ENCODE data around the gene C1QB. TPM values are rescaled to one million over a fixed set of nuclear protein-coding genes. Genes with fewer than 3 reads are reported as not detected.
A peak's percentile ranks its signal among the peaks of the same experiment; 100 is the strongest.

Gene C1QB
- total and polyA plus RNA-seq, 2 of the 4 experiments (the other 2 are of a cell fraction), result not detected

DNA sequence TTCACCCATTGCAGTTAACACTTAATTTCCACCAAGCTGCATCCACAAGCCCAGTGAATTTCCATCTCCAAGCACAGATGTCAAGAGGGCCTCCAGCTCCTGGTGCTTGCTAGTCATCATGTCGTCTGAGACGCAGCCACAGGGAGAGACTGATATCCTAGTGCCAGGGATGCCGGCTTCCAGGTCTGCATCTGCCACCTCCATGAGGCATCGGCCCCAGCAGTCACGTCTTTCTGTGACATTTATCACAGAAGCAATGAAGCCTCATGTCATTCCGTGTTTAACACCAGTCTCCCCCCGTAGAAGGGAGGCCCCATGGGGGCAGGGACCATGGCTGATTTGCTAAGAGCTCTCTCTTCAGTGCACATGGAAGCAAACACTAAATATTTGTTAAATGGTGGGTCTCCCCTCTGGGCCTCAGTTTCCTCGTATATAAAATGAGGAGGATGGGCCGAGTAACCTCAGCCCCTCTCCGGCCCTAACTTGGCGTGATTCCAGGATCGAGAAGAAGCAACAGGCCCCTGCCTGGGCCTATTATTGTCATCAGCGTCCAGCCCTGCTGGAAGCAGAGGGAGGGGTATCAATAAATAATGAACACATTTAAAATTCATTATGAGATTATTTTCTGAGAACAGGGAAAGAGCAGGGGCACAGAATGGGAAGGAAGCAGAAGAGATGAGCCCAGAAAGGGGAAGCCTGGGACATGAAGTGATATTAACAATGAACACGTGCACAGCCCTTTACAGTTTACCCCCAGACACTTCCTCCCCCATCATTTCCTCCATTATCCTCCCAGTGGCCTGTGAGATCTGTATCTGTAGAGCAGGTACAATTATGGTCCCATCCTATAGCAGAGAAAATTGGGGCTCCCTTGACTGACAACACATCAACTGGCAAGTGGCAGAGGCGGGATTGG, 837 bp upstream of the C1QB start (continued):
- no peak for TF ChIP-seq RFX5 (IDR thresholded peaks at IDR 0.05; ENCODE audit: low read depth, low read length)

DNA sequence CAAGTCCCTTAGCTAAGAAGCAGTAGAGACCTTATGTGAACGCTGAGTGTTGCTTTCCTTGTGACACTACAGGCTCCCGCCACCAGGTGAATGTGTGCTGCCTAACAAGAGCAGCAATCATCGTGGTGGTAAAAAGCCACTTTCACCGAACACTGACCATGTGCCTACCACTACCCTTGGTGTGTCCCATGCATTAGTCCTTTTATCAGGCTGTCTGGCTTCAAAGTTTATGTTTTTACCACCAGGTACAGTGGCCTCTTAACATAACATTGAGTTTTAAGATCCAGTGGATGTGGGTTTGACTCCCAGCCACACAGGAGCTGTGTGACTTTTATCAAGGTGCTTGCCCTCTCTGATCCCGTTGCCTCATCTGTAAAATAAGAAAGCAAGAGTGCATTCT, 1.7 kb downstream of the C1QB start:
- no peak overlapping the region for H3K27ac ChIP-seq (ENCODE audit: insufficient read depth, low read length)
- no peaks in the 10 kb centered on the region for H3K79me1 ChIP-seq (ENCODE audit: low read depth in 1 of 2, low read length in 2 of 2)
- no peaks in the 10 kb centered on the region for H4K20me1 ChIP-seq (ENCODE audit: insufficient read depth, low read length)
- ChIA-PET CTCF (interaction anchor here (1.4 kb wide), 1 partner anchor 235 kb away, joined by 4 read pairs; no protein-coding TSS in a partner anchor), POLR2A (ENCODE audit: unreplicated experiment) (no interaction called here)
- no peak overlapping the region for H3K14ac ChIP-seq (replicated peaks; ENCODE audit: low read depth, low read length)
- H3K4me3 ChIP-seq (ENCODE audit: insufficient read depth, low read depth, low read length), result no peak overlapping the region
- no peaks in the 10 kb centered on the region for H3K9me3 ChIP-seq (ENCODE audit: control insufficient read depth, insufficient read depth, low read length)
- H3K9ac ChIP-seq (ENCODE audit: low read depth, low read length), result no peak overlapping the region
- no peak overlapping the region for H3K4me2 ChIP-seq (ENCODE audit: low read depth, low read length)
- no peak overlapping the region for H4K5ac ChIP-seq (ENCODE audit: low read depth, low read length)
- intact Hi-C loops (cut with micrococcal nuclease), result no loop called here
- no peaks in the 10 kb centered on the region for H3K36me3 ChIP-seq (ENCODE audit: control insufficient read depth, insufficient read depth, low read length)
- H2AK5ac ChIP-seq (ENCODE audit: low read depth, low read length), result no peak overlapping the region
- H2BK15ac ChIP-seq (ENCODE audit: low read depth, low read length), result no peak overlapping the region
- in situ Hi-C loops (cut with MboI; ENCODE audit: low sequenced_read_pairs), result no loop called here
- H2BK5ac ChIP-seq (ENCODE audit: low read depth, low read length, poor library complexity, severe bottlenecking), result no peak overlapping the region
- no peak overlapping the region for H3K18ac ChIP-seq (ENCODE audit: low read depth, low read length)
- dilution Hi-C loops (cut with HindIII; ENCODE audit: low sequenced_read_pairs, unreplicated experiment), result no loop called here
- no peak overlapping the region for H3K56ac ChIP-seq (ENCODE audit: extremely low read depth, insufficient read depth, low read length)
- no peak overlapping the region for H2BK20ac ChIP-seq (ENCODE audit: low read depth, low read length)
- BruUV-seq (replicated peaks), result no TSS peak
- H2AFZ ChIP-seq (replicated peaks; ENCODE audit: low read length, poor library complexity), result no peak overlapping the region
- no peaks in the 10 kb centered on the region for H3K9me1 ChIP-seq (ENCODE audit: insufficient read depth, low read length)
- no peak overlapping the region for H2BK120ac ChIP-seq (ENCODE audit: low read depth, low read length)
- H3K23ac ChIP-seq (ENCODE audit: low read depth, low read length), result no peak overlapping the region
- peak overlapping the region; percentile 40 for H2AK9ac ChIP-seq (replicated peaks; ENCODE audit: low read depth, low read length, poor library complexity)
- ATAC-seq (ENCODE audit: low read depth) (no peak), DNase-seq (no peak)
- WGBS, 2 experiments (ENCODE audit: extremely low coverage in 2 of 2, insufficient read length in 1 of 2), result 50% methylated on average over 2 of the region's 5 CpGs; no CpG with 5 or more reads in 1 of the 2 experiments
- TF ChIP-seq POLR2A (IDR thresholded peaks at IDR 0.05; ENCODE audit: low read depth, low read length) (no peak), NFE2L2 (IDR thresholded peaks at IDR 0.05; ENCODE audit: low read depth, low read length) (no peak)
- no peak overlapping the region for H4K91ac ChIP-seq (ENCODE audit: insufficient read depth, low read depth, low read length)
- H3K4me1 ChIP-seq (ENCODE audit: control insufficient read depth, insufficient read depth, low read length), result no peaks in the 10 kb centered on the region
- no peak overlapping the region for H3K4ac ChIP-seq (ENCODE audit: low read depth, low read length)
- no peak overlapping the region for H4K8ac ChIP-seq (ENCODE audit: low read depth in 2 of 2, low read length in 2 of 2)
- H3K27me3 ChIP-seq (ENCODE audit: control insufficient read depth, insufficient read depth, low read length), result peaks cover 75% of the 10 kb centered on the region
